Measurements from ENCODE around the gene THUMPD2. TPM values are rescaled to one million over a fixed set of nuclear protein-coding genes. Genes with fewer than 3 reads are reported as not detected.

The THUMPD2 gene
- polyA plus RNA-seq, 1 experiment: 4.1 TPM

- POLR2A ChIA-PET: no interaction called here
- no peak for DNase-seq (ENCODE audit: low read depth)
- TF ChIP-seq CTCF (IDR thresholded peaks at IDR 0.05; ENCODE audit: insufficient read depth, low read depth, low read length): no peak
- H3K27me3 ChIP-seq (ENCODE audit: control insufficient read depth, insufficient read depth, low read length): no peaks in the 10 kb centered on the region
- no peak overlapping the region for H3K4me3 ChIP-seq (ENCODE audit: low read depth, low read length)
- CTCF ChIA-PET: no interaction called here
- no peaks in the 10 kb centered on the region for H3K36me3 ChIP-seq (ENCODE audit: control insufficient read depth, insufficient read depth, low read length)
Observed at GRCh38 chr2:39786761-39787522, 7.9 kb upstream of the THUMPD2 start.

- ChIA-PET CTCF (no interaction called here), POLR2A (no interaction called here)
- no peak for DNase-seq (ENCODE audit: low read depth)
- Histone ChIP-seq H3K27me3 (ENCODE audit: control insufficient read depth, insufficient read depth, low read length) (no peaks in the 10 kb centered on the region), H3K4me3 (ENCODE audit: low read depth, low read length) (no peak overlapping the region), H3K36me3 (ENCODE audit: control insufficient read depth, insufficient read depth, low read length) (no peaks in the 10 kb centered on the region)
- no peak for TF ChIP-seq CTCF (IDR thresholded peaks at IDR 0.05; ENCODE audit: insufficient read depth, low read depth, low read length)
Observed at GRCh38 chr2:39782591-39782990, 3.5 kb upstream of the THUMPD2 start.

GRCh38 chr2:39781697-39782096 lies 2.6 kb upstream of the THUMPD2 start:
- TF ChIP-seq CTCF (IDR thresholded peaks at IDR 0.05; ENCODE audit: insufficient read depth, low read depth, low read length): no peak
- POLR2A ChIA-PET: no interaction called here
- CTCF ChIA-PET: no interaction called here
- Histone ChIP-seq H3K27me3 (ENCODE audit: control insufficient read depth, insufficient read depth, low read length) (no peaks in the 10 kb centered on the region), H3K4me3 (ENCODE audit: low read depth, low read length) (no peak overlapping the region), H3K36me3 (ENCODE audit: control insufficient read depth, insufficient read depth, low read length) (no peaks in the 10 kb centered on the region)
- no peak for DNase-seq (ENCODE audit: low read depth)

- Histone ChIP-seq H3K4me3 (ENCODE audit: low read depth, low read length) (no peak overlapping the region), H3K36me3 (ENCODE audit: control insufficient read depth, insufficient read depth, low read length) (no peaks in the 10 kb centered on the region), H3K27me3 (ENCODE audit: control insufficient read depth, insufficient read depth, low read length) (no peaks in the 10 kb centered on the region)
- TF ChIP-seq CTCF (IDR thresholded peaks at IDR 0.05; ENCODE audit: insufficient read depth, low read depth, low read length): no peak
- ChIA-PET POLR2A (no interaction called here), CTCF (no interaction called here)
- no peak for DNase-seq (ENCODE audit: low read depth)
Observed at GRCh38 chr2:39780825-39781600, 2.0 kb upstream of the THUMPD2 start.

GRCh38 chr2:39779927-39780326 lies 869 bp upstream of the THUMPD2 start:
- DNase-seq (ENCODE audit: low read depth): no peak
- no peak for TF ChIP-seq CTCF (IDR thresholded peaks at IDR 0.05; ENCODE audit: insufficient read depth, low read depth, low read length)
- no peaks in the 10 kb centered on the region for H3K27me3 ChIP-seq (ENCODE audit: control insufficient read depth, insufficient read depth, low read length)
- H3K4me3 ChIP-seq (ENCODE audit: low read depth, low read length): no peak overlapping the region
- no peaks in the 10 kb centered on the region for H3K36me3 ChIP-seq (ENCODE audit: control insufficient read depth, insufficient read depth, low read length)
- ChIA-PET CTCF (no interaction called here), POLR2A (interaction anchor here (0.6 kb wide), 1 partner anchor 31 kb away, joined by 4 read pairs; no protein-coding TSS in a partner anchor)

Data from BJ (cell line).